ENCODE measurements around the gene AMPD3. TPM values are rescaled to one million over a fixed set of nuclear protein-coding genes. Genes with fewer than 3 reads are reported as not detected.

AMPD3 gene
- total and polyA plus RNA-seq, 9 donors: 3.4 to 5.3 (median 4.5) TPM

DNA sequence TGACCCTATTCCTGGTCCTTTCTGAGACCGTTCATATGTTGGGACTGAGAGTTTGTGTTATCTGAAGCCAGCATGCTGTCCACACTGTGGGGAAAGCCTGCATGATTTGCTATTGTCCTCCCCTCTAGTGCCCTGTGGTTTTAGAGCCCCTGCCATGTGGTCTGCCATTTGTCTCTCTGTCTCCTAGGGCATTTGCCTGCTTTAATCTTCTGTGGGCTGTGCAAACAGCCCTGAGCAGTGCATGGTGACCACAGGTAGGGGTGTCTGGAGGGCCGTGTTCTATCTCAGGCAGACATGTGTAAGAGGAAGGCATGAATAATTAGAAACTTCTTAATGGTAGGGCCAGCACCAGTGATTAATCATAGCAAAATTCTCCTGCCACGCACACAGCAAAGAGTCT lies 23.0 kb downstream of the AMPD3 start:
- Histone ChIP-seq H3K27me3 (ENCODE audit: control insufficient read depth, insufficient read depth, low read length) (no peaks in the 10 kb centered on the region), H3K27ac (ENCODE audit: low read length) (no peak overlapping the region), H3K9me3 (replicated peaks; ENCODE audit: control insufficient read depth, low read depth, low read length) (no peaks in the 10 kb centered on the region), H3K4me3 (ENCODE audit: low read length) (no peak overlapping the region), H3K4me1 (ENCODE audit: control insufficient read depth, insufficient read depth, low read length) (no peaks in the 10 kb centered on the region), H3K36me3 (ENCODE audit: control insufficient read depth, insufficient read depth, low read length) (no peaks in the 10 kb centered on the region)
- 61% methylated on average over 2 of the region's 3 CpGs for WGBS (ENCODE audit: insufficient coverage)
- DNase-seq: no peak

DNA sequence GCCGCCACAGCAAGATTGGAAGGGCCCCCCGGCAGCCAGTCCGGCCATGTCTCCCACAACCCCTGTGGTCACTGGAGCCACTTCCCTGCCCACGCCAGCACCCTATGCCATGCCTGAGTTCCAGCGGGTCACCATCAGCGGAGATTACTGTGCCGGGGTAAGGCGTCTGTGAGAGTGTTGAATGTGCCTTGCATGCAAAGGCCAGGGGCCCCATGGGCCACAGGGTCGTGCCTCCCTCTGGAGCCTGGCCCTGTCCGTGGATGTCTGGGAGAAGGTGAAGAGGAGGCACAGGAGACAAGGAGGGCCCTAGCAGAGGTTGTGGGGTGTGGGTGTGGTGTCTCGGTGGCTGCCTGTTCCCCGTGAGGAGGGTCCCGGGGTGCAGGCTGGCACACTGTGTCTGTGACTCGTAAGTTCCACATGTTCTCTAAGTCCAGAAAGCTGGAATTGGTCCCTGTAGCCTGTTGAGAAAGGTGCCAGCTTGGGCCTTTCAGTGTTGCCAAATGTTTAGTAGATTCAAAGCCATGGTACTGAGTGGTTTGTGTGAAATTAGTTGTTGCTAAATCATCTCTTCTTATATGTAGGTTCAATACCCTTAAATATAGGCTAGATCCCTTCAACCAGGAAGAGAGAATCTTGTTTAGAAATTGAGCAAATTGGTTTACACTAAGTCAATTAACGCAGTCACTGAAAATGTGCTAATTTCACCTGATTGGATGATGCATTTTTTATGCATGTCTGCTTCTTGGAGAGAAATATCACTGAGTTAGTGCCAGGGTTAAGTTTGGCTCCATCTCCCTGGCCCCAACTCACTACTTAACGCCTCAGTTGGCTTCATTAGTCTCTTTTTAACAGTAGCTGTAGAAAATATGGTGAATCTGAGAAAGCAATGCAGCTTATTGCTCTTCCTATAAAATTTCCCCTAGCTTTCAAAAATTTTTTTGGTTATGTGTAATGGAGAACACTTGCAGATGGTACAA lies 23.8 kb downstream of the AMPD3 start:
- Histone ChIP-seq H3K36me3 (ENCODE audit: control insufficient read depth, insufficient read depth, low read length) (no peaks in the 10 kb centered on the region), H3K4me1 (ENCODE audit: control insufficient read depth, insufficient read depth, low read length) (no peaks in the 10 kb centered on the region), H3K27me3 (ENCODE audit: control insufficient read depth, insufficient read depth, low read length) (no peaks in the 10 kb centered on the region), H3K27ac (ENCODE audit: low read length) (no peak overlapping the region), H3K9me3 (replicated peaks; ENCODE audit: control insufficient read depth, low read depth, low read length) (no peaks in the 10 kb centered on the region), H3K4me3 (ENCODE audit: low read length) (no peak overlapping the region)
- no peak for DNase-seq
- WGBS (ENCODE audit: insufficient coverage): 89% methylated on average over 10 of the region's 16 CpGs

DNA sequence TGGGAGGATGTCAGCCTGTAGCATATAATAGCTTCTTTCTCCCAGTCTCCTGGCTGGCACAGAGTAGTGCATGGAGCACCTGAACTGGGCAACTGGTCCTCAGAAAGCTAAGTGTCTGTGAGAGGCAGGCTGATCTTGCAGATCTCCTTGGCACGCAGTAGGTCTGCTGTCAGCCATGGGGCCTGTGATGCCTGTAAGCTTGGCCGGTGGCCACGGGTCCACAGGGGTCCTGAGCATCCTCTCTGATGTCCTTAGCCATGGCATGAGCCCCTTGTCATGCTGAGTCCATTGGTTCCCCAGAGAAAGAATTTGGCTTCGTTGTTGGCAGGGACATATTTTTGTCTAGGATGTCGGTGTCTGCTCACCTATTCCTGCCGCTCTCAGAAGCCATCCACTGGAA lies 25.0 kb downstream of the AMPD3 start:
- DNase-seq: no peak
- Histone ChIP-seq H3K27me3 (ENCODE audit: control insufficient read depth, insufficient read depth, low read length) (no peaks in the 10 kb centered on the region), H3K4me3 (ENCODE audit: low read length) (no peak overlapping the region), H3K36me3 (ENCODE audit: control insufficient read depth, insufficient read depth, low read length) (no peaks in the 10 kb centered on the region), H3K4me1 (ENCODE audit: control insufficient read depth, insufficient read depth, low read length) (no peaks in the 10 kb centered on the region), H3K9me3 (replicated peaks; ENCODE audit: control insufficient read depth, low read depth, low read length) (no peaks in the 10 kb centered on the region), H3K27ac (ENCODE audit: low read length) (no peak overlapping the region)
- 88% methylated on average over 3 of the region's 6 CpGs for WGBS (ENCODE audit: insufficient coverage)

GRCh38 chr11:10480760-10481159 lies 25.7 kb downstream of the AMPD3 start:
- H3K4me1 ChIP-seq (ENCODE audit: control insufficient read depth, insufficient read depth, low read length): no peaks in the 10 kb centered on the region
- H3K9me3 ChIP-seq (replicated peaks; ENCODE audit: control insufficient read depth, low read depth, low read length): no peaks in the 10 kb centered on the region
- no peak for DNase-seq
- no peaks in the 10 kb centered on the region for H3K36me3 ChIP-seq (ENCODE audit: control insufficient read depth, insufficient read depth, low read length)
- H3K4me3 ChIP-seq (ENCODE audit: low read length): no peak overlapping the region
- no peaks in the 10 kb centered on the region for H3K27me3 ChIP-seq (ENCODE audit: control insufficient read depth, insufficient read depth, low read length)
- no peak overlapping the region for H3K27ac ChIP-seq (ENCODE audit: low read length)
- WGBS (ENCODE audit: insufficient coverage): no CpG with 5 or more reads among the region's 2 CpGs

- H3K4me3 ChIP-seq (ENCODE audit: low read length): no peak overlapping the region
- no peaks in the 10 kb centered on the region for H3K4me1 ChIP-seq (ENCODE audit: control insufficient read depth, insufficient read depth, low read length)
- no peaks in the 10 kb centered on the region for H3K27me3 ChIP-seq (ENCODE audit: control insufficient read depth, insufficient read depth, low read length)
- no peaks in the 10 kb centered on the region for H3K36me3 ChIP-seq (ENCODE audit: control insufficient read depth, insufficient read depth, low read length)
- no peaks in the 10 kb centered on the region for H3K9me3 ChIP-seq (replicated peaks; ENCODE audit: control insufficient read depth, low read depth, low read length)
- no peak for DNase-seq
- no peak overlapping the region for H3K27ac ChIP-seq (ENCODE audit: low read length)
- 100% methylated on average over 1 of the region's 16 CpGs for WGBS (ENCODE audit: insufficient coverage)
Measured at GRCh38 chr11:10481560-10482349, 26.7 kb downstream of the AMPD3 start.

DNA sequence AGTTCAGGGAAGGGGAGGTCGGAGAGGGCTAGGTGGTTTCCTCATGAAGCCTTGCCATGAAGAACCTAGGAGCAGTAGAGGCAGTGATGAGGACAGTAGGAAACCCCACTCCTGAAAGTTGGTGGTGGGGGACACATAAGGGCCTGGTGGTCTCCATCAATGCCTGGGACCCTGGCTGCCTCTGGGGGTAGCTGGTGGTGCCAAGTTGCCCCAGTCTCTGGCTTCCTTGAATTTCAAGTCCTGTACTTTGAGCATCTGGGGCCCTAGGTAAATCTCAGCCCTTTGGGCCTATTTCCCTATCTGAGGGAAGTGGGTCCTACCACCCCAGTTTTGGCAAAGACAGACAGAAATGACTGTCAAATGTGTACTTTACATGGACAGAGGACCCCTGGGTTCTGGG lies 28.1 kb downstream of the AMPD3 start:
- Histone ChIP-seq H3K4me1 (ENCODE audit: control insufficient read depth, insufficient read depth, low read length) (no peaks in the 10 kb centered on the region), H3K27me3 (ENCODE audit: control insufficient read depth, insufficient read depth, low read length) (no peaks in the 10 kb centered on the region), H3K4me3 (ENCODE audit: low read length) (no peak overlapping the region), H3K36me3 (ENCODE audit: control insufficient read depth, insufficient read depth, low read length) (peaks cover 8% of the 10 kb centered on the region), H3K9me3 (replicated peaks; ENCODE audit: control insufficient read depth, low read depth, low read length) (no peaks in the 10 kb centered on the region), H3K27ac (ENCODE audit: low read length) (no peak overlapping the region)
- 100% methylated on average over 1 of the region's 1 CpG for WGBS (ENCODE audit: insufficient coverage)
- DNase-seq: no peak

DNA sequence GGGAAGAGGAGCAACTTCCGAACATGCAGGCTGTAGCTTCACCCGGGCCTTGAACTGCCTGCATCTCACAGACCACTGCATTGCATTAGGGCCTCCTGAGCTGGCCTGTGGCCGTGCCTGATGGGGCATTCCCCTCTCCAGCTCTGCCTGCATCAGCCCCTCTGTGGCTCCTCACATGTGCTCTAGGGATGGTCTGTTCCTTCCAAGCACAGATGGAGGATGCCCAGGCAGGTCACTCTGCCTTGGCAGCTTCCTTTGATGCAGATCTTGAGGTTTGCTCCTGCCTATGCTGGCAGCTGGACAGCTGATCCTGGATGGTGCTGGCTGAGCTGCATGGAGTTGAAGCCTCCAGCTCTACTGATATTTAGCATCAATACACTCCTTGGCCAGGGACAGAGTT lies 28.5 kb downstream of the AMPD3 start:
- H3K36me3 ChIP-seq (ENCODE audit: control insufficient read depth, insufficient read depth, low read length): peaks cover 8% of the 10 kb centered on the region
- H3K27ac ChIP-seq (ENCODE audit: low read length): no peak overlapping the region
- H3K4me1 ChIP-seq (ENCODE audit: control insufficient read depth, insufficient read depth, low read length): no peaks in the 10 kb centered on the region
- no peak for DNase-seq
- 57% methylated on average over 3 of the region's 3 CpGs for WGBS (ENCODE audit: insufficient coverage)
- H3K9me3 ChIP-seq (replicated peaks; ENCODE audit: control insufficient read depth, low read depth, low read length): no peaks in the 10 kb centered on the region
- no peak overlapping the region for H3K4me3 ChIP-seq (ENCODE audit: low read length)
- H3K27me3 ChIP-seq (ENCODE audit: control insufficient read depth, insufficient read depth, low read length): no peaks in the 10 kb centered on the region

DNA sequence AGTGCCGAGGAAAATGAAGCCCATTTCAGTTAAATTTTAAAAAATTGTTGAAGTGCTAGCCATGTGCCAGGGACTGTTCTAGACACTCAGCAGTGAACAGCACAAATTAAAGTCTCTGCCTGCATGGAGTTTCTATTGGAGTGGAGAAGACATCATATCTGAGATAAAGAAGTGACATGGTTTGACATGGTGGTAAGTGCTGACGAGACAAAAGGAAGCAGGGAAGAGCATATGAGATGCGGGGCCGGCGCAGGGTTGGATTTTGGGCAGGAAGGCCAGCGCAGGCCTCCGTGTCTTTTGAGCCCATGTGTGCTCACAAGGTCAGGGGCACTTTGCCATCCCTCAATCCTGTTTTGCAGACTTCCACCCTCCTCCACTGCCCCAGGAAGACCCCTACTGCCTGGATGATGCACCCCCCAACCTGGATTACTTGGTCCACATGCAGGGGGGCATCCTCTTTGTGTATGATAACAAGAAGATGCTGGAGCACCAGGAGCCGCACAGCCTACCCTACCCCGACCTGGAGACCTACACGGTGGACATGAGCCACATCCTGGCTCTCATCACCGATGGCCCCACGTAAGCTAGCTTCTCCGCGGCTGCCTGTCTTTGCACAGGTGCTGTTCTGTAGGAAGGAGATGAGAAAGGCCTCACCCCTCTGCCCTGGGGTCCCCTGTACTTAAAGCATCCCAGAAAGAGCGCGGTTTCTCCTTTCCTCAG lies 29.6 kb downstream of the AMPD3 start:
- H3K27ac ChIP-seq (ENCODE audit: low read length): no peak overlapping the region
- H3K4me1 ChIP-seq (ENCODE audit: control insufficient read depth, insufficient read depth, low read length): no peaks in the 10 kb centered on the region
- H3K9me3 ChIP-seq (replicated peaks; ENCODE audit: control insufficient read depth, low read depth, low read length): no peaks in the 10 kb centered on the region
- H3K36me3 ChIP-seq (ENCODE audit: control insufficient read depth, insufficient read depth, low read length): peaks cover 8% of the 10 kb centered on the region
- 81% methylated on average over 12 of the region's 16 CpGs for WGBS (ENCODE audit: insufficient coverage)
- no peak for DNase-seq
- H3K27me3 ChIP-seq (ENCODE audit: control insufficient read depth, insufficient read depth, low read length): no peaks in the 10 kb centered on the region
- H3K4me3 ChIP-seq (ENCODE audit: low read length): no peak overlapping the region

DNA sequence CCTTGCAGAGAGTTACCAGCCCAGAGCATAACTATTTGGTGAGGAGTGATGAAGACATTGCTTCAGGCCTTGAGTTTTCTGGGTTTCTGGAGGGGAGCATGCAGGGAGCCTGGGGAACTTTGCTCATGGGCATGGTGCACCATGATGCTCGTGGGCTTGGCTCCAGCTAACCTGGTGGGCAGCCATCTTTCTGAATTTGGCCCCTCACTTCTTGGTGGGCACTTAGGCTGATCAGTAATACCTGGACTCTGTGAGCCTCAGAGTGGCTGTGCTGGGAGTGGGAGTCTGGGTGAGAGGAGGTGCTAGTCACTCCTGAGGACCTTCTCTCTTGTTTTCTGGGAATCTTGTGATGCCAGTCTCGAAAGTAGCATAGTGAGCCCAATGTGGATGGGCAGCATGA lies 30.6 kb downstream of the AMPD3 start:
- Histone ChIP-seq H3K27me3 (ENCODE audit: control insufficient read depth, insufficient read depth, low read length) (no peaks in the 10 kb centered on the region), H3K9me3 (replicated peaks; ENCODE audit: control insufficient read depth, low read depth, low read length) (no peaks in the 10 kb centered on the region), H3K27ac (ENCODE audit: low read length) (no peak overlapping the region), H3K4me3 (ENCODE audit: low read length) (no peak overlapping the region), H3K36me3 (ENCODE audit: control insufficient read depth, insufficient read depth, low read length) (peaks cover 9% of the 10 kb centered on the region), H3K4me1 (ENCODE audit: control insufficient read depth, insufficient read depth, low read length) (peaks cover 2% of the 10 kb centered on the region)
- 50% methylated on average over 2 of the region's 2 CpGs for WGBS (ENCODE audit: insufficient coverage)
- no peak for DNase-seq

Data from muscle of leg (tissue), 11 donors.